ENCODE results near the gene CAPN8.

Gene CAPN8

DNA sequence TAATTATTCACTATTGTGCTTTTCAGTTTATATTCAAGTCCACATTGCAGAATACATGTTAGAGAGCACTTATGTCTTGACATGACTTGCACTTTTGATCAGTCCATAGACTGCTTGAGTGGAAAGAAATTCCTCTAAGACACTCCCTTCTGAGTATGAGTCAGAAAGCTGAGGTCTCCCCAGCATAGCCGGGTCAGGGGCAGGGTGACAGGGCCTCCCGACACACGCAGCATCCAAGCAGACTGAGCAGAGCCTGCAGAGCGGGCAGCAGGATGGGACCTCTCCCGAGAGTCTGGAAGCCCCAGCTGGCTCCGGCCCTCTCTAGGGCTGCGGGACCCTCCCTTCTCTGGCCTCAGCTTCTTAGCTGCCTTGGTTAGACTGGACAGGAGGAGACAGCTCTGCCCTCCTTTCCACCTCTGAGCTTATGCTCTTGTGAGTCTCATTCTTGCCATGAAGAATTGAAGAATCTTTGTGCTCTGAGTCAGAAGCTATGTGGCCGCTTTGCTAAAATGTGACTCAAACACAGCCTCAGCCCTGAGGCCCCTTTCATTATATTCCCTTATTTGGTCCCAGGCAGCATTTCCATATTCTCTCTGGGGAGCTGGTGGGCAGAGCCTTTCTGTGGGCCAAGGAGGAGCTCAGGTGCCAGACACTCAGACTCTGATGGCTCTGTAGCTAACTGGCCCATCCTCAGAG is 35.6 kb upstream of the CAPN8 start:
- no peak for DNase-seq (ENCODE audit: low read depth)
- TF ChIP-seq CTCF (IDR thresholded peaks at IDR 0.05; ENCODE audit: insufficient read depth, low read depth, low read length, missing control alignments) = no peak
- H3K4me3 ChIP-seq (ENCODE audit: low read depth, low read length) = no peak overlapping the region

DNA sequence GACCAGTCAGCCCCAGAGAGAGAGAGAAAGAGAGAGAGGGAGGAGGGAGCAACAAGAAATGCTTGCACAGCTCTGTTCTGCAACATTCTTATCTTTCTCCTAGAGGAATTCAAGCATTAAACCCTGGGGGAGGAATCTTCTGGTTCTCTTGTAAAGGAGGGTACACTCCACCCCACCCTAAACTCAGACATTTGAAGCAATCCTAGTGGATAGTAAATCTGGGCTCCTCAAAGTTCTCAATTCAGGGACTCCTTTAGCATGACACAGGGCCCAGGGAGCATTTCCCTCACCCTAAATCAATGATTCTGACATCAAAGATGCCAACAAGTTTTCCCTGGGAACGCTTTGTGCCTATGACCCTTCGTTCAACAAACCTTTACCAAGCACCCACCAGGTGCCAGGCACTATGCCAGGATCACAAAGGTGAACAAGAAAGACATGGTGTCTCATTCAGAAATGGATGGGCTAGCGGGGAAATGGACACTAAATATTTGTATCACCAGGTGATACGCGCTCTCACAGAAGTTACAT is 35.0 kb upstream of the CAPN8 start:
- DNase-seq (ENCODE audit: low read depth) = no peak
- H3K4me3 ChIP-seq (ENCODE audit: low read depth, low read length) = no peak overlapping the region
- no peak for TF ChIP-seq CTCF (IDR thresholded peaks at IDR 0.05; ENCODE audit: insufficient read depth, low read depth, low read length, missing control alignments)

- no peak overlapping the region for H3K4me3 ChIP-seq (ENCODE audit: low read depth, low read length)
- no peak for TF ChIP-seq CTCF (IDR thresholded peaks at IDR 0.05; ENCODE audit: insufficient read depth, low read depth, low read length, missing control alignments)
- DNase-seq (ENCODE audit: low read depth) = no peak
Observed at GRCh38 chr1:223695941-223696340, 30.4 kb upstream of the CAPN8 start.

DNA sequence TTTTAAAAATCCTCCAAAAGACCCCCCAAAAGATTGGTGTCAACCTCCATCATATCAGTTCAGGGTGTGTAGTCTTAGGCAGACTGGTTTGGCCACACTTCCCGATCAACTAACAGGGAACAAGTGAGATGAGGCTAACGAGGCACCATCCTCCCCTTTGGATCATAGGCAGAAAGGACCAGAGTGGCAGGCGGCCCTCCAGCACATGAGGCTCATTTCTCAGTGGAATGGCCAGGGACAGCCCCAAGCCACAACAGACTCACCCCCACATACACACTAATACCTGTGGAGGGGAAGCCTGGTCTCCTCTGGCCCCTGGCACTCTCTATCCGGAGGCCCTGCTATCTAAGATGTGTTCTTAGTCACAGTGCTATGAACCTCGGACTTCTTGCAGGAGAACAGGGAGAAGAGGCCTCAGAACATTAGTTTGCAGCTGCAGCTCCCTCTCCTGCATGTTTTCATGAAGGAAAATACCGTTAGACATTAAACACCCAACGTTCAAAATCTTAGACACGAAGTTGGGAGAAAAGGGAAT is 29.6 kb upstream of the CAPN8 start:
- no peak for TF ChIP-seq CTCF (IDR thresholded peaks at IDR 0.05; ENCODE audit: insufficient read depth, low read depth, low read length, missing control alignments)
- no peak for DNase-seq (ENCODE audit: low read depth)
- no peak overlapping the region for H3K4me3 ChIP-seq (ENCODE audit: low read depth, low read length)

- no peak for TF ChIP-seq CTCF (IDR thresholded peaks at IDR 0.05; ENCODE audit: insufficient read depth, low read depth, low read length, missing control alignments)
- no peak overlapping the region for H3K4me3 ChIP-seq (ENCODE audit: low read depth, low read length)
- no peak for DNase-seq (ENCODE audit: low read depth)
Observed at GRCh38 chr1:223691121-223691520, 25.6 kb upstream of the CAPN8 start.

DNA sequence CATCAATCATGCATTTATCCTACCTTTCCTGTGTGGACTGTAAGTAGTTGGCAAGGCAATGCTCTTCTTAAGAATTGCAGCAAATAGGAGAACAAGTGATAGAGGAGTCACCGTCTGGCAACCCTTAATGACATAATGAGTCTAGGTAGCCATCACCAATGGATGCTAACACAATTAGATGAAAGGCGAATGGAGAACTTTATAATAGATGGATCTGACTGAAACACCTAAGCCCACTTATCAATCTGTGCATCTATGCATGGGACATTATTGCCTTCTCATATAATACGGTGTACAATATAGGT is 18.9 kb upstream of the CAPN8 start:
- no peak for TF ChIP-seq CTCF (IDR thresholded peaks at IDR 0.05; ENCODE audit: insufficient read depth, low read depth, low read length, missing control alignments)
- no peak for DNase-seq (ENCODE audit: low read depth)
- H3K4me3 ChIP-seq (ENCODE audit: low read depth, low read length) = no peak overlapping the region
